ENCODE measurements around the gene HOXB9.

Gene HOXB9

DNA sequence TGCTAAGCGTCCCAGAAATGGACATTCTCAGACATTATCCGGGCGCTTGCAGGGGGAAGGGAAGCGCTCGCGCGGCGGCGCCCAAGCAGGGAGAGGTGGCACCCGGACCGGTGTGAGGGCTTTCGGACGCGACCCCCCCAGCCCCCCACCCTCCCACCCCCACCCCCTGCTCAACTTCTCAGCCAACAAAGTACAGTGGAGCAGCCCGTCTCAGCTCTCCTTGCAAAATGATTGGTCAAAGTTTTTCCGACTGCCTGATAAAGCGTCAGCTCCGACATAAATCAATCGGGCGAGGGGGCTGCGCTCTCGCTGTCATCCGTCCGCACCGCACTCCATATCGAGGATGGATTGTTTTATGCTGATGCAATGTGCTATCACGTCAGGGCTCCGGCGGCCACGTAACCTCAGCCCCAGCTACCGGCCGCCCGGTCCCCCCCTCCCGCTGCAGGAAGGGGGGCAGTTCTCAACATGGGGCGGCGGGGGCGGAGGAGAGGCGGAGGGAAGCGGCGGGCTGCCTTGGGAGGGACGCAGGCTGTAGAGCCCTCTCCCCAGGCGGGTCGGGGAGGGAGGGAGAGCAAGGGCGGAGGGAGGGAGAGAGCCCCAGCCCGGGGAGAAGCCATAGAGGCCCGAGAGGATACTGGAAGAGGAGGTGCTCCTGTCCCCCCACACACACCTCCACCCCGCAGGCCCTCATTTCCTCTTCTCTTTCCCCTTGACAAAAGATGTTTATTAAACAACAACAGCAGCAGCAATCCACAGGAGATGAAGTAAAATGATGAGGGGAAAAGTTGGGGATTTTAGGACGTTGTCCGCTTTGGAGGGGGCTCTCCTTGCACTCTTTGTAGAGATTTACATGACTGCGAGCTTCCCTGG lies at the start of gene HOXB9:
Gene HOXB9 (minus strand): TSS at position 114 of the 873 bp plus-strand sequence. CDS start 89 bp downstream, at position 25.
- TF ChIP-seq PPARA (CRISPR knock-in tag; IDR thresholded peaks at IDR 0.05; ENCODE audit: borderline replicate concordance): no peak
- TF ChIP-seq, protein P1, sequence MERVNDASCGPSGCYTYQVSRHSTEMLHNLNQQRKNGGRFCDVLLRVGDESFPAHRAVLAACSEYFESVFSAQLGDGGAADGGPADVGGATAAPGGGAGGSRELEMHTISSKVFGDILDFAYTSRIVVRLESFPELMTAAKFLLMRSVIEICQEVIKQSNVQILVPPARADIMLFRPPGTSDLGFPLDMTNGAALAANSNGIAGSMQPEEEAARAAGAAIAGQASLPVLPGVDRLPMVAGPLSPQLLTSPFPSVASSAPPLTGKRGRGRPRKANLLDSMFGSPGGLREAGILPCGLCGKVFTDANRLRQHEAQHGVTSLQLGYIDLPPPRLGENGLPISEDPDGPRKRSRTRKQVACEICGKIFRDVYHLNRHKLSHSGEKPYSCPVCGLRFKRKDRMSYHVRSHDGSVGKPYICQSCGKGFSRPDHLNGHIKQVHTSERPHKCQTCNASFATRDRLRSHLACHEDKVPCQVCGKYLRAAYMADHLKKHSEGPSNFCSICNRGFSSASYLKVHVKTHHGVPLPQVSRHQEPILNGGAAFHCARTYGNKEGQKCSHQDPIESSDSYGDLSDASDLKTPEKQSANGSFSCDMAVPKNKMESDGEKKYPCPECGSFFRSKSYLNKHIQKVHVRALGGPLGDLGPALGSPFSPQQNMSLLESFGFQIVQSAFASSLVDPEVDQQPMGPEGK (CRISPR knock-in tag; IDR thresholded peaks at IDR 0.05; ENCODE audit: borderline replicate concordance): no peak
- no peak for TF ChIP-seq ZNF70 (CRISPR knock-in tag; IDR thresholded peaks at IDR 0.05)
- TF ChIP-seq, protein P2, sequence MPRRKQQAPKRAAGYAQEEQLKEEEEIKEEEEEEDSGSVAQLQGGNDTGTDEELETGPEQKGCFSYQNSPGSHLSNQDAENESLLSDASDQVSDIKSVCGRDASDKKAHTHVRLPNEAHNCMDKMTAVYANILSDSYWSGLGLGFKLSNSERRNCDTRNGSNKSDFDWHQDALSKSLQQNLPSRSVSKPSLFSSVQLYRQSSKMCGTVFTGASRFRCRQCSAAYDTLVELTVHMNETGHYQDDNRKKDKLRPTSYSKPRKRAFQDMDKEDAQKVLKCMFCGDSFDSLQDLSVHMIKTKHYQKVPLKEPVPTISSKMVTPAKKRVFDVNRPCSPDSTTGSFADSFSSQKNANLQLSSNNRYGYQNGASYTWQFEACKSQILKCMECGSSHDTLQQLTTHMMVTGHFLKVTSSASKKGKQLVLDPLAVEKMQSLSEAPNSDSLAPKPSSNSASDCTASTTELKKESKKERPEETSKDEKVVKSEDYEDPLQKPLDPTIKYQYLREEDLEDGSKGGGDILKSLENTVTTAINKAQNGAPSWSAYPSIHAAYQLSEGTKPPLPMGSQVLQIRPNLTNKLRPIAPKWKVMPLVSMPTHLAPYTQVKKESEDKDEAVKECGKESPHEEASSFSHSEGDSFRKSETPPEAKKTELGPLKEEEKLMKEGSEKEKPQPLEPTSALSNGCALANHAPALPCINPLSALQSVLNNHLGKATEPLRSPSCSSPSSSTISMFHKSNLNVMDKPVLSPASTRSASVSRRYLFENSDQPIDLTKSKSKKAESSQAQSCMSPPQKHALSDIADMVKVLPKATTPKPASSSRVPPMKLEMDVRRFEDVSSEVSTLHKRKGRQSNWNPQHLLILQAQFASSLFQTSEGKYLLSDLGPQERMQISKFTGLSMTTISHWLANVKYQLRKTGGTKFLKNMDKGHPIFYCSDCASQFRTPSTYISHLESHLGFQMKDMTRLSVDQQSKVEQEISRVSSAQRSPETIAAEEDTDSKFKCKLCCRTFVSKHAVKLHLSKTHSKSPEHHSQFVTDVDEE (CRISPR knock-in tag; IDR thresholded peaks at IDR 0.05): no peak
- no peak for TF ChIP-seq OSR1 (CRISPR knock-in tag; IDR thresholded peaks at IDR 0.05)
- TF ChIP-seq ESRRG (CRISPR knock-in tag; IDR thresholded peaks at IDR 0.05): no peak
- no peak for TF ChIP-seq ZC3H10 (CRISPR knock-in tag; IDR thresholded peaks at IDR 0.05)
- TF ChIP-seq ISL1 (CRISPR knock-in tag; IDR thresholded peaks at IDR 0.05): no peak
- no peak for TF ChIP-seq ZNF8 (CRISPR knock-in tag; IDR thresholded peaks at IDR 0.05)
- TF ChIP-seq SNAI2 (CRISPR knock-in tag; IDR thresholded peaks at IDR 0.05): no peak
- no peak for TF ChIP-seq ZFP30 (CRISPR knock-in tag; IDR thresholded peaks at IDR 0.05)
- TF ChIP-seq, protein P3, sequence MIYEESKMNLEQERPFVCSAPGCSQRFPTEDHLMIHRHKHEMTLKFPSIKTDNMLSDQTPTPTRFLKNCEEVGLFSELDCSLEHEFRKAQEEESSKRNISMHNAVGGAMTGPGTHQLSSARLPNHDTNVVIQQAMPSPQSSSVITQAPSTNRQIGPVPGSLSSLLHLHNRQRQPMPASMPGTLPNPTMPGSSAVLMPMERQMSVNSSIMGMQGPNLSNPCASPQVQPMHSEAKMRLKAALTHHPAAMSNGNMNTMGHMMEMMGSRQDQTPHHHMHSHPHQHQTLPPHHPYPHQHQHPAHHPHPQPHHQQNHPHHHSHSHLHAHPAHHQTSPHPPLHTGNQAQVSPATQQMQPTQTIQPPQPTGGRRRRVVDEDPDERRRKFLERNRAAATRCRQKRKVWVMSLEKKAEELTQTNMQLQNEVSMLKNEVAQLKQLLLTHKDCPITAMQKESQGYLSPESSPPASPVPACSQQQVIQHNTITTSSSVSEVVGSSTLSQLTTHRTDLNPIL (CRISPR knock-in tag; IDR thresholded peaks at IDR 0.05; ENCODE audit: low read depth): no peak
- peak; percentile 8; the same call in 2 of the 3 replicates for ATAC-seq

DNA sequence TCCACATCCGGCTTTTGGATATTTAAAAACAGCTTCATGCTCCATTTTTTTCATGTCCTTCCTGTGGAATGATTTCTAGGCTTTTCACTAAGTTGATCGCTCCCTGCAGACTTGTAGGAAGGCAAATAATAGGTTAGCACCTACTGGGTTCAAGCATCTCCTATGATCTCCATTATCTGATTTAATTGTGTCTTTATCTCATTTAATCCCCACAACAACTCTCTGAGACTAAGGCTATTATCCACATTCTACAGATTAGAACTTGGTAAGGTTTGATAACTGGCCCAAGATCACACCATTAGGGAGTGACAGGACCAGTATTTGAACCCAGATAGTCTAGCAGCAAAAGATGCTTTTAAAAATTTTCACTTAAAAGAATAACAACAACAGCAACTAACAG lies 46.2 kb upstream of the HOXB9 start:
- TF ChIP-seq ZNF8 (CRISPR knock-in tag; IDR thresholded peaks at IDR 0.05) (no peak), ZNF70 (CRISPR knock-in tag; IDR thresholded peaks at IDR 0.05) (no peak), ZC3H10 (CRISPR knock-in tag; IDR thresholded peaks at IDR 0.05) (no peak), GLIS3 (CRISPR knock-in tag; IDR thresholded peaks at IDR 0.05) (no peak), ISL1 (CRISPR knock-in tag; IDR thresholded peaks at IDR 0.05) (no peak), ESRRG (CRISPR knock-in tag; IDR thresholded peaks at IDR 0.05) (no peak), BACH2 (CRISPR knock-in tag; IDR thresholded peaks at IDR 0.05; ENCODE audit: borderline replicate concordance) (no peak), CSDC2 (CRISPR knock-in tag; IDR thresholded peaks at IDR 0.05) (no peak), ZNF565 (CRISPR knock-in tag; conservative IDR thresholded peaks at IDR 0.05; ENCODE audit: low read depth) (no peak)
- TF ChIP-seq, protein P2 (CRISPR knock-in tag; IDR thresholded peaks at IDR 0.05): no peak
- TF ChIP-seq, protein P3 (CRISPR knock-in tag; IDR thresholded peaks at IDR 0.05; ENCODE audit: low read depth): no peak

DNA sequence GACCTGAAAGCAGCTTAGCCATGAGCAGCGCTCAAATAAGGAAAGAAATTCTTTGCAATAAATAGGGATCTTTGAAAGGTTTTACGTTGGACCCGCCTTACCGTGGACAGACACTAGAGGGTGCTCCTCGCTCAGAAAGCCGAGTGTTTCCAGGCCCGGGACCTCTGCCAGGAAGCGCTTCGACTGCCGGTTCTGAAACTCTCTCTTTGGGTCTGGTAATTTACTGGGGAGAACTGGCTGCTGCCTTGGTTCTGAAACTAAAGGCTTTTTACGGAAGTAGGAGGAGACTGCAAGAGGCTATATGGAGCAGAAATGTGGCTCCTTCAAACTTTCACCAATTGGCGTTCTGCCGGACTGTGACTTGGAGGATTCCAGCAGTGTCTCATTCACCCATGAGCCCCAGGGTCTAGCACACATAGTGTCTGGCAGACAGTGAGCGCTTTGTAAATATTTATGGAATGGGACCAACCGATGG lies 45.6 kb upstream of the HOXB9 start:
- TF ChIP-seq GLIS3 (CRISPR knock-in tag; IDR thresholded peaks at IDR 0.05): no peak
- TF ChIP-seq, protein P4, sequence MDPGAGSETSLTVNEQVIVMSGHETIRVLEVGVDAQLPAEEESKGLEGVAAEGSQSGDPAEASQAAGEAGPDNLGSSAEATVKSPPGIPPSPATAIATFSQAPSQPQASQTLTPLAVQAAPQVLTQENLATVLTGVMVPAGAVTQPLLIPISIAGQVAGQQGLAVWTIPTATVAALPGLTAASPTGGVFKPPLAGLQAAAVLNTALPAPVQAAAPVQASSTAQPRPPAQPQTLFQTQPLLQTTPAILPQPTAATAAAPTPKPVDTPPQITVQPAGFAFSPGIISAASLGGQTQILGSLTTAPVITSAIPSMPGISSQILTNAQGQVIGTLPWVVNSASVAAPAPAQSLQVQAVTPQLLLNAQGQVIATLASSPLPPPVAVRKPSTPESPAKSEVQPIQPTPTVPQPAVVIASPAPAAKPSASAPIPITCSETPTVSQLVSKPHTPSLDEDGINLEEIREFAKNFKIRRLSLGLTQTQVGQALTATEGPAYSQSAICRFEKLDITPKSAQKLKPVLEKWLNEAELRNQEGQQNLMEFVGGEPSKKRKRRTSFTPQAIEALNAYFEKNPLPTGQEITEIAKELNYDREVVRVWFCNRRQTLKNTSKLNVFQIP (CRISPR knock-in tag; IDR thresholded peaks at IDR 0.05; ENCODE audit: borderline replicate concordance, low read depth): peak; percentile 47; the same call in 1 of the 2 replicates
- ATAC-seq: peak; percentile 85

More for the DNA sequence above, 46.2 kb upstream of the HOXB9 start:
- ATAC-seq: no peak

Measured in SK-N-SH treated with all-trans-retinoic acid at 6 μM for 48 hours (cell line).